ENCODE results near the gene MACROH2A1.

MACROH2A1 gene

DNA sequence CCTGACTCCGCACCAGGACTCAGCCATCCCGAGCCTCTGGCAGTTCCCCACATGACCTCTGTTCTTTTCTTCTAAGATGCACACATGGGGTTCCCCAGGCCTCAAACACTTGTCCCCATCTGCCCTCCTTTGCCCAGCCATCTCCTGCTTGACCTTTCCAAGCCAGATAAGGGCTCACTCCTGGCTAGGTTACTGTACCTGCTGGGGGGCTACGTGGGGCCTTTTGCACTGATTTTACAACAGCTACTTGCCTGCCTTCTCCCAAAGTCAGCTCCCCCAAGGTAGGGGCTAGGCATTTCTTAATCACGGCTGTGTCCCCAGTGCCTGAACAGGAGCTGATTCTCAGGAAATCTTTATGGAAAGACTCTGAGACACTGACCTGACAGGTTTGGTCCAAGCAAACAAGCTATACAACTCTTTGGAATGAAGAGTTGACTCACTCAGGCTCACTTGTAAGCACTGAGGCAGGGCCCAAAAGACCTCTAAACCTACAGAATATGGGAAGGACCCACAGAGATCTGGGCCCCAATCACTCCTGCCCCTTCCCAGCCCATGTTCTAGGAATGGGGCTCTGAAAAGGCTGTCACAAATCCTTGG, 2.5 kb downstream of the MACROH2A1 start:
- DNase-seq, result no peak

DNA sequence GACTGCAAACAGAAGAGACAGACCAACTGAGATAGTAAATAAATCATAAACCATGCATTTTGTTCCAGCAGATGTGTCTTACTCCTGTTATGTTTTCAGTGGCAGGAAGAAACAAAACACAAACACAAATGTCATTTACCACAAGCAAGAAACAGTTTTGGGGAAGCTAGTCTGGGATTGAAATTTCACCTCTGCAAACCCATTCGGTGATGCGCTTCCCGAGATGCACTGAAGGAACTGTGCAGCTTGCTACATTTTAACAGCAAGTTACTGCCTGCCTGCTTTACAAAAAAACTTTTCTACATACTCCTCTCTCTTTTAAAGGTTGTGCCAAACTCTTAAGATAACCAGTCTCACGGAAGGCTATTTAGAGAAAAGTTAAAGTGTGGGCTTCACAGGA, 3.2 kb downstream of the MACROH2A1 start:
- no peak for DNase-seq

DNA sequence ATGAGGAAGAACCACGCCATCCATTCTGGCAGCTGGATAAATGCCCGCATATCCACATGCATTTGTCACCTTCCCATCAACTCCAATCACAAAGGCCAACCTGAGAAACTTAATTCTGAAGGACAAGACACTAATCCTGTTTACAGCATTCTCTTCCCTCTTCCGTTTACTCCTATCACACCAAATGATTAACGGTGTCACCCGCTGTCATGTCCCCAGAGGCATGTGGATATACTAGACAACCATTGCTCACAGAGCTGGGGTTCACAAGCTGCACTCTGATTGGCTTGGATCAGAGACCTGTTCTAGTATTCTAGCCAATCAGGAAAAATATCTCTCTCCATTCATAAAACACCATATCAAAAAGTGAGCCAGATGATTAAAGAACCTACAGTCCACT, 3.6 kb downstream of the MACROH2A1 start:
- DNase-seq, result no peak

DNA sequence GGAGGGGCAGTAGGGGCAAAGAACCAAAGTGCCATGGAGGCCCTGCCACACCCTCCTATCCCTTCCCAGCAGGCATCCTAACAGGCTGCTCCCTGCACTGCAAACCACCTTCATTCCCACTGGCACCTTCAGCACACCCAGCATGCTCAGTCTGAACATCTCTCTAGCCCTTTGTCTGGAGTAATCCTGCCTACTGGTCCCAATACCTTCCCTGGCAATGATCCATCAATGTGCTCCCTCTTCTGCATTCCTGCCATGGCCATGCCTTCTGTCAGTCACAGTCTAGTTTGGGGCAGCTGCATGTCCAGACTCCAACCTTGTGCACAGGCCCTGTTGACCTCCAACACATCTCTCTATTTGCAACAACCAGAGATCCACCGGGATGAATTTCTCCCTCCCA, 4.9 kb downstream of the MACROH2A1 start:
- DNase-seq, result no peak

DNA sequence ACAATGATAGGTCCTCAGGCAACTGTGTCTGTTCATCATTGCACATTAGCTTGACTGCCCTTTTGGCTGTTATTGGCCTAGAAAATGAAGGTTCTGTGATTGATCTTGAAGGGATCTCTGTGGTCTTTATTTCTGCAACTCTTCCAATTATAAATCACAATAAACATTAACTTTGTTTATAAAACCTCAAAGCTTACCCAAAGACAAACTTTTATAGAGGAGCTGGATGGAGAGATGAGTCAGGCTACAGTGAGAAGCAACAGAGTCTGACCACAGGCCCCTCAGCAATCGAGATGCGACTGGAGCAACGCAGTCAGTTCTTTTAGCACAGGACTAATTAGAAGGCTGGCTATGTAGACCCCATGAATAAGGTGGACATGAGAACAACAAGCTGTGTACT, 5.3 kb downstream of the MACROH2A1 start:
- no peak for DNase-seq

DNA sequence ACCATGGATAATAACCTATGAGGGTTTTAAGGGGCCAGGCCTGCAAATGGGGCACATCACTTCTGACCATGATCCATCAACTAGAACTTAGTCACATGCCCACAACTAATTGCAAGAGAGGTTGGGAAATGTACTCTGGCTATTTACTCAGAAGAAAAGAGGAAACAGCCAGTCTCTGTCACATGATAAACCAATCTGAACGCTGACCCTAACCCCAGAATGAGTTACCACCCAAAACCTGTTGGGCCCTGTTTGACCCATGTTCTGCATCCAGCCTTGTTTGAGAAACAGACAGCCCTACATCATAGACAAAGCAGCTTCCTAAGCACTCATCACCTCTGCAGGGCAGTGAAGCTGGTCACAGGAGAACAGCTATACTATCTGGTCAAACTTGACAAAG, 5.8 kb downstream of the MACROH2A1 start:
- no peak for DNase-seq

DNA sequence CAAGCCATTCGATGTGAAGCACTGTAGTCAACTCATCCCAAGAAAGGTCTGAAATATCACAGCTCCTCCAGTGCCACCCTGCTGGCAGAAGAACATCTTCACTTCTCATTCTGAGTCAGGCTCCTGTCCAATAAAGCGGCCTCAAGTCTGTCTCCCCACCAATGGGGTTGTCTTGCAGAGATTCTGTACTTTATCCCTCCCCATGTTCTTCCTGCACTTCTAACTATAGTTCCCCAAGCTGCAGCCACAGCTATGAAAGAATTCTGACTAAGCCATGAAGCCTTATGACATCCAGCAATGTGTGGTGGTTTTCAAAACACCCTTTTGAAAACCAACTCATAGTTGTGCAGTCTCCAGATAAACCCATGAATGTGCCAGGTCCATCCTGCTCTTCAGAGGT, 6.8 kb downstream of the MACROH2A1 start:
- DNase-seq, result no peak

DNA sequence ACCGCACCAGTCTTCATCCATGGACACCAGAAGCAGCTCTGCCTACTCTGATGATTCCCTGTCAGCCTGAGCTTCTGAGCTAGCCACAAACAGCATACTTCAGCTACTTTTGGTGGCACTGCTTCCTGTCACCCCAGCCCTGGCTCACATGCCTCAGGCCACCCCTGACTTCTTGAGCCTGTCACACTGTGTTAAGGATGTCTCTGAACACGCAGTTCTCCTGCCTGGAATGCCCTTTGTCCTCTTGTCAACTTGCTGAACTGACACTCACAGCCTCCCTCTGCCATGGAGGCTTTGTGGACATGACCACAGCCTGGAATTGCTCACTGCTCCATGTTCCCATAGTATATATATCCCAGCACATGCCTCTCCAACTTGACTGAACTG, 7.2 kb downstream of the MACROH2A1 start:
- DNase-seq, result no peak

DNA sequence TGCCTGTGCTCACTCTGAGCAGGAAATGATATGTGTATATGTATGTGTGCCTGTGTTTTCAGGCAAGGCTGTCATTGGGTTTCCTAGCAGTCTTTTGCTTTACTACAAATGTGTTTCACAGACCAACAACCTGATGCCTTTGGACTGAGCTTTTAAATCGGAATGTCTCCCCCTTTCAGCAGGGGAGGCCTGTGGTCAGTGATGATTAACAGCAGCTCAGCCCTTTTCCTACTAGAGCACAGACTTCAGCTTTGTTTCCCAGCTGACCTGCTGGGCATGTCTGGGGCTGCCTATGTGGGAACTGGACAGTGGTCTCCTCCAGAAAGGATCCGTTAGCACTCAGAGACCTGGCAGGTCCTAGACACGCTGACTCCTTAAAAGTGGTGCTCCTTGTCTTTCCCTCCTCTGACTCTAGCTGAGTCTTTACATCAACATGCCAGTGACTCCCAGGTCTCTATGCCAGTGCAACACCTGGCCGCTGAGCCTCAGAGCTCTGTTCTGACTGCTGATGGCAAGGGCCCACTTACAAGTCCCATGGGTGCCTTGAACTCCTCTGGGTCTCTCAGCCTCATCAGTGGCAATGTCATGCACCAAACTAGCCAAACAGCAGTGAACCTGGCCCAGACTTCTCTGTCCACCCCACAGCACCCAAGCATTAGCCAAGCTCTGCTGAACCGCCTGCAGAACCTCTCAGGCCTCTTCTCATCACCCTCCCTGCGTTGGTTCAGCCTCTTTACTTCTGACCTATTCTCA, 7.7 kb downstream of the MACROH2A1 start:
- DNase-seq, result no peak

DNA sequence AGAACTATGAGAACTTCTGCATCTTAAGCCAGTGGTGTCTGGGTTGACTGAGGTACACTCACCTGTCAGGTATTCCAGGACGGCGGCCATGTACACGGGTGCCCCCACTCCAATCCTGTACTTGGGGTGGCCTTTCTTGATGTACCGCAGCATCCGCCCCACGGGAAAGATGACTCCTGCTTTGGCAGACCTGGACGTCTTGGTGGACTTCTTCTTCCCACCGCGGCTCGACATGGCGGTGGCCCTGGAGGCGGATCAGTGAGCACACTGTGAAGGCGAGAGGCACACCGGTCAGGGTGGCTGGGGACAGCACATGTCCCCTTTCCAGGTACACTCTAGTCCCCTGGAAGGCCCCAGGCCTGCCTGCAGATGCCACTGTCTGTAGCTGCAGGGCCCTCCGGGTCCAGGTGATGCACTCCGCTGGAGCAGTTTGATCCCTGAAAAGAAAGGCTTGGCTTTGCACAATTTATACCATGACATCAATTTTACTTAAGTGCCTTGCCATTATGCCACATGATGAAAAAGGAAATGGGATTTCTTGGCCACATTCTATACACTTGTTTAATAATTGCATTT, 10.1 kb downstream of the MACROH2A1 start:
- DNase-seq, result no peak

DNA sequence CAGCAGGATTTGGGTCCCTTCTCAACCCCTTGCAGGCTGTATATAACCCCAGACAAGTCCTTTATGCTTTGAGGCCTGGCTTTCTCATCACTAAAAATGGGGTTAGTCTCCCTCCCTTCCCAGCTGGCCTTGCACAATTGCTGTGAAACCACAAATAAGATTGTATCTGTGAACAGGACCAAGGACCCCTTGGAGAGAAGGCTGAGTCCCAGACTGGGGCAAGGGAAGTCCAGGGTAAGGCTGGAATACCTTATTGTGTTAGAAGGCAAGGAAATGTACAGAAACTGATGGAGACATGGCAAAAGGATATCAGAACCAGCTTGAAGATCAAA, 11.4 kb downstream of the MACROH2A1 start:
- no peak for DNase-seq

DNA sequence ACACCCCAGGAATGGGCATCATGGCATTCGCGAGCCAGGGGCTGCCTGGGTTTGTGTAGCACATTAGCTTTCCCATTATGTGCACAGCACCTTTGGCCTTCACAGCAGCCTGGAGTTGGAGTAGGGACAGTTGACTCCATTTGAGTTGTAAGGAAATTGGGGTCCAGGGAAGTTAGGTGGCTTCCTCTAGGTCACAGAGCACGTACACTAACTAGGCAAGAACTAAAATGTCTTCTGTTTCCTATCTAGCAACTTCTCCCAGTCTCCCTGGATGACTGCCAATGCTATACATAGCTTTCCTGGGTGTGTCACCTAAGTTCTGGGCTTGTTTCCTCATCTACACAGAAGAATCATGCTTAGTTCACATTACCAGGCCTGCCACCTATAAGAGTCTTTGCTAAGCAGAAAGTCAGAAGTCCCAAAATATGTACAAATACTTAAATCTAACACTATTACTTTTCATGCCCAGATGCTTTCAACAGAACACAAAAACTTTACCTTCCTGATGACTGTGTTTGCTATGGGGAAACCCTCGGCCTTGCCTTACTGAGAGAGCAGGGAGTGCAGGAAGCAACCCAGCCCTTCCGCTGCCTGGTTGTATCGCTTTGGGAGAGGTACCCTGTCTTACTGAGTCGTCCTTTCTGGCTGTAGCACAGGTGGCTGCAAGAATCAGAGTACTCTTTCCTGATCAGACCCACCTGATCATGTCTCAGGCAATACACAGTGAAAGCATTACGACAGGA, 12.0 kb downstream of the MACROH2A1 start:
- no peak for DNase-seq

DNA sequence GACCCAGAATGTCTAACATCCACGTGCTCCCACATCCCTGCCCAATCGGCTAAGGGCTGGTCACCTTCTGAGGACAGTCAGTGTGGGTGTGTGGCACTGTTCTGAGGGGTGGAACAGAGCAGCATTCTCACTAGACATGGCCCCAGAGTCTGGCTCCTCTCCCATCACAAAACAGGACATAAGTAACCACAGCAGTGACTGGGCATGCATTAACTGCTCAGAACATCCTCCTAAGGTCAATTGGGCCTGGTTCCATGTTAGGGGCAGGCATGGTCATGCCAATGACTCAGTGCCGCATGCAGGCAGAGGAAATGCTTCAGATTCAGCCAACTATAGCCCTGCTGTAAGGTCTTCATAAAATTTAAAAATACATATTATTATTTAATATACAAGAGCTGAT, 12.9 kb downstream of the MACROH2A1 start:
- no peak for DNase-seq

DNA sequence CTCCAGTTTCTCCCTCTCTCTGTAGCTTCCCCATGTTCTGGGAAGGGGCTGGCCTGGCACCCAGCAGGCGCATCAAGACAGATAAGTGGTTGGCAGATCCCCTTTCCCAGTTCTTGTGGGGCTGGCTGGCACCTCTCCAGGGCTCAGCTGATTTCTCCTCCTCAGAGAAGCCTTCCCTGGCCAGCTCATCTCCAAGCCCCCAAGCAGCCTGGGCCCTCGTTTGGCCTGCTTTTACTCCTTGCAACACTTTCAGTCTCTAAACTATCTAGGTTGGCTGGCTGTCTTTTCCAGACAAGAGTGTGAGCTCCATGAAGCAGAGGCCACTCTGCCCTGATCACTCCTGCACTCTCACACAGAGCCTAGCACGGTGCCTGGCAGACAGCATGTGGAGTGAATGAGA, 13.5 kb downstream of the MACROH2A1 start:
- DNase-seq, result no peak

DNA sequence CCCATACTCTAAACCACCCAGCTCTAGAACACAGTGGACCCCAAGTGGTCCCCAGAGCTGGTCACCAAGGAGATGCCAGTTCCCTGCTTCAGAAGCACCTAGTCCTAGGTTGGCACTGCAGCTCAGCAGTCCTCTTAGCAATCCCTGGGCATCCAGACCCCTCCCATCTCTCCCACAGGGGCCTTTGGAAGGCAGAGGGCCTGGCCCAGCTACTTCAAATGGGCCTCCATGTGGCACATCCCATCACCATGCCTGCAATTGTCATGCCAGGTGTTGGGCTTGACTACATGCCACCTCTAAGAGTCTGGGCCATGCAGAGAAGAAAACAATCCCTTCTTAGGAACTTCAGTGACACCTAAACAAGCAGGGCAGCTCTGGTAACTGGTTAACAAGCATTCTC, 14.1 kb downstream of the MACROH2A1 start:
- DNase-seq, result no peak

DNA sequence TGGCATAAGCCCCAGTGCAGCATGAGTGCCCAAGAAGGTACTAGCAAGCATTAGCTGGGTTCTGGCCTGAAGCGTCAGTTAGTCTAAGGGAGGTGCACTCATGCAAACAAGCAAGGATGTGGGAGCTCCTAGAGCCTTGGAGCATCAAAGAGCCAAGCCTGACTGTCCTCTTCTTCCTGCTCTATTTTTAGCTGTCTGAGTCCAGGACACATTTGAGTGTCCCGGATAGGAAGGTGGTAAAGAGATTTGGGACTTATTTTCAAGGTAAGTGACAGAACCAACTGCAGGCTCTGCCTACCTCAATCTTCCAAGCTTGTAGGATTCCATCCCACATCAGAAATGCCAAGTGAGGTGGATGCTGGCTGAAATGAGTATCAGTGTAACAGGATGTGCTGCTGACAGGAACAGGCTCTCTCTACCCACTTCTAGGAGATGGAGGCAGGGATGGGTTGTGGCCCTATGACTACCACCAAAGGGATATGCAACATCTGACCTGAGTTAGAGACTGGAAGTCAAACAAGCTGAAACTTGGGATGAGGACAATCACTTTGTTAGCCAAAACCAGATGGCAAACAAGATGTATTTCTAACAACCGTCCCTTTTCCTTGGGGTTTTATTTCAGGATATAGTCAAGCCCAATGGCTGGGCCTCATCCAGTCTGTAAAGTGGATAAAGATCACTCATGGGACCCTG, 15.1 kb downstream of the MACROH2A1 start:
- no peak for DNase-seq

DNA sequence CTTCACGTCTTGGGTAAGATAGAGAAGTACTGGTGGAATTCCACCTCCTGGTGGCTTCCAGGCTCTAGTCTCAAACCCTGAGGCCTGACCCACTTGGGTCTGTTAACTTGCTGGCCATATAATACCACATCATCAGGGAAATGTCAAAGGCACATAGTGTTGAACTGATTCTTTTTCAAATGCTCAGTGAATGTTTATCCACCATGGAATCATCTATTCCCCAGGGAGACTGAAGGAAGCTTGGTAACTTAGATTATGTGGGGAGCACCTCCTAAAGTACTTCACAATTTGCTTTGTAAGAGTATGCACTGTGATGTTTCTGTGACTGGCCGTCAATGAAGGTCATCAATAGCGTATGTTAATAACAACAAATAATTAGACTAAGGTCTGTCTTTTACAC, 16.1 kb downstream of the MACROH2A1 start:
- DNase-seq, result no peak

DNA sequence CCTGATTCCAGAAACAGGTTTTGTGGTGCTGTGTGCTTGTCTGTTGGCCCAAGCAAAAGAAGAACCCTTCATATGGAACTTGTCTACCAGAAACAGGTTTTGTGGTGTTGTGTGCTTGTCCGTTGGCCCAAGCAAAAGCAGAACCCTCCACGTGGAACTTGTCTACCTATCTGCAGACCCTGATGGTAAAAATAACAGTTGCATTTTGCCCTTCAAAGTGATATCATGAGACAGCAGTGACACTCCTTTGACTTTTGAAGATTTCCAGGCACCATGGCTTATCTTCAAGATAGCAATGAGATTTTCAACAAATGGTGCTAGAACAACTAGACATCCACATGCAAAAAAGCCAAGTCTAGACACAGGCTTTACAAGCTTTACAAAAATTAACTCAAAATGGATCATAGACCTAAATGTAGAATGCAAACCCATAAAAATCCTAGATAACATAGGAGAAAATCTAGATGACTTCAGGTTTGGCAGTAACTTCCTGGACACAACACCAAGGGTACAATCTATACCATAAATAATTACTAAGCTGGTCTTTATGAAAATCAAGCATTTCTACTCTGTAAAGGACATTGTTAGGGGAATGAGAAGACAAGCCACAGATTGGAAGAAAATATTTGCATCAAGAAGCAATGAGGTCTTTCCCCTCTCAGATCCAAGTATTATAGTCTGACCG, 16.8 kb downstream of the MACROH2A1 start:
- no peak for DNase-seq

DNA sequence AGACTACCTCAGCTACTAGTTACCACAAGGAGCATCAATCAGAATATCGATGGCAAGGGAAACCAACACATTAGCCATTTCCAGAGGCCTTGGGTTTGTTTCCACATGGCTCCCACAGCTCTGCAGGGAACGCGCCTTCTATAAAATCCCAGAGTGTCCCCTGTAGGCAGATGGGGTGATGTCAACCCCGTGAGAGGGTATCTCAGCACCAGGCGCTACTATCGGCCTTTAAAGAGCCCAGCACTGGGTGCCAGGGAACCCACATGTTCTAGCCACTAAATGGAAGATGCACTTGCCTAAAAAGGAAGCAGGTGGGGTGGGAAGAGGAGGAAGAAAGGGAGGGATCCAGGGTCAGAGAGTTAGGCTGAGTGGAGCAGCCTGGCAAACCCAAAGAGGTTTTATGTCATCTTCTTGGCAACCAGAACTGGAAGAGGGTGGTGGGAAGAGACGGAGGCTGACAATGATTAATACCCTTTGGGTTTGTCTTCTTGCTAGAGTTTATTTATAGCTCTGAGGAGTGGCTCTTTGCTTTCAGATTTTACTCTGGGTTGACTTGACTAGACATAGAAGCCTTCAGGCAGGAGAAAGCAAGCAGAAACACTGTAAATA, 19.9 kb downstream of the MACROH2A1 start:
- no peak for DNase-seq

DNA sequence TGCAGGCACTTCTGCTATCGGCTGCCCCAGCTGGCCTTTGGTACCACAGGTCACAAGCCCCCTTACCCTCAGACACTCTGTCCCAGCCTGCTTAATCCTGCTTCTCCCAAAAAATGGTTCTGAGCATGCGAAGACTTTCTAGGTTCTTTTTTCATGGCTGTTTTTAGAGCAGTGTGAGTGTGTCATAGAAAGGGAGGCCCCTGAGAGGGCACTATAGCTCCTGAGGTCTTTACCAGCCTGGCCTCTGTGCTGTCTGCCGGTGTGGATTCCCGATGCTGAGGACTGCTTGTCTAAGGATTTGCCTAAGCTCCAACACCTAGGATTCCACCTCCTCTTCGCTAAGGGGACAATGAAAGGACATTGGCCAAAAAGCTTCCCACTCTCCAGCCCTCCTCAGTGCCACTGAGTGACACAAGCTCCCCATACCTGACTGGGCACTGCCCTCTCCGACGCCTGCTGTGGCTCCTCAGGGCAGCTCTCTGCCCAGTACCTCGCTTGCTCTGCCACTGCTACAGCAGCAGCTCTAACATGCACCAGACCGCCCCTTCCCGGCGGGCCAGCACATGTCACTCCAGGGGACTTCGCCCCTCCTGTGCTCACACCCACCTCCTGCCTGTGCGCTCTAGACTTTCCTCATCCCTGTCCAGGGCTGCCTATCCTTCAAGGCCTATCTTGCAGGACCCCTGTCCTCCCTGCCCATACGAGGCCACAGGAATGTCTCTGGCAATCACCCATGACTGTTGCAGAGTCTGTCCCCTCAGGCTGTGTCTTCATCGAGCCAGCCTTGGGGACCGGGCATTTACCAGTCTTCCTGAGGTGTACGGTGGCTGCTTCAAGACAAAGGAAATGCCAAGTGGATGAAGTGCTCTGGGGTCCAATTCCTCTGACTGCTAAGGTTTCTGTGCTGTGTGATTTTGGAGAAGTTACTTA, 21.0 kb downstream of the MACROH2A1 start:
- DNase-seq, result no peak

DNA sequence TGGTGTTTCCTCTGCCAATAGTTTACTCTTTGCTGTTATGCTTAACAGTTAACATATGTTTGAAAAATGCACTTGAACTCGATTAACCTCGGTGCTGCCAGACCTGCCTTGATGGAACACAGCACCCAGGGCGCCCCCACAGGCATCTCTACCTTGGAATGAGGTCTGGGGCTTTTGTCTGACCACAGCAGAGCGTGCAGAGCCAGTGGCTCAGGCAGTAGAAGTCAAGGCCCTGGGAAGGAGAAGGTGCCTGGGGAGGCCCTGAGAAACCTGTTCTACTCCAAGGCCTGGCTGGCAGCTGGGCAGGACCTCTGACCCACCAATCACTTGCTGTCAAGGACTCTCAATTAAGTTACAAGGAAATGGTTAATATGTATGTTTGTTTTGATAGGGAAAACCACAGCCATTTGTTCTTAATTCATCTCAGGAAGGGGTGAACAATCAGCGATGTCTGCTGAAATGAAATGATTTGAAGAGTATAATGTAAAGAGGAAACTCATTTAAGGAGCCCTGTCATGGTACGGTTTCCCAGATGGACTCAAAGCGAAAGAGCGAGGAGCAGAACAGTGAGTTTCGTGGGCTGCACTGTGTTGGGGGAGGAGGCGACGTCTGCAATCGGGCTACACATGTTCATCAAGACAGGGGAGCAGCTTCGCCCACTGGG, 21.9 kb downstream of the MACROH2A1 start:
- no peak for DNase-seq

Measured in DMS153 (cell line).